HG03460 (cell line): ENCODE results near the gene OR7C1.
"Not testable (repeated sequence)": the region's sequence is repeated elsewhere in the genome, so short reads cannot be mapped to it uniquely, and the experiment has no call there.

Experiments used
- ATAC-seq: cut with Tn5 transposase; IDR thresholded peaks from one replicate; pipeline ENCODE4 v1.9.1; 2021; ENCODE audit not compliant: unreplicated experiment

Gene OR7C1

GRCh38 chr19:14768001-14768400 is 67.0 kb downstream of the OR7C1 start:
- ATAC-seq = no peak

- no peak for ATAC-seq
Measured at GRCh38 chr19:14767466-14767971, 67.5 kb downstream of the OR7C1 start.

- not testable (repeated sequence) for ATAC-seq
Measured at GRCh38 chr19:14765841-14766240, 69.1 kb downstream of the OR7C1 start.

GRCh38 chr19:14765403-14765802 is 69.6 kb downstream of the OR7C1 start:
- ATAC-seq = not testable (repeated sequence)

- no peak for ATAC-seq
Measured at GRCh38 chr19:14764401-14764800, 70.6 kb downstream of the OR7C1 start.

- no peak for ATAC-seq
Measured at GRCh38 chr19:14763497-14764145, 71.4 kb downstream of the OR7C1 start.

GRCh38 chr19:14762111-14762510 is 72.9 kb downstream of the OR7C1 start:
- no peak for ATAC-seq

GRCh38 chr19:14761607-14762006 is 73.4 kb downstream of the OR7C1 start:
- ATAC-seq = no peak

GRCh38 chr19:14758816-14759215 is 76.2 kb downstream of the OR7C1 start:
- ATAC-seq = no peak

- ATAC-seq = no peak
Measured at GRCh38 chr19:14748601-14749000, 86.4 kb downstream of the OR7C1 start.
